Loucy (cell line): Measurements from ENCODE around the gene AMFR.

ENCODE experiments used
- EZH2phosphoT487 ChIP-seq: fragments of 200-600 bp; IDR thresholded peaks from 2 replicates; pipeline ENCODE4 v1.6.1; 2018; ENCODE audit warnings: antibody characterized with exemption, mild to moderate bottlenecking, moderate library complexity, borderline replicate concordance
- TF ChIP-seq, protein P1 (sequence below): fragments of 200-600 bp; sonication (generic); conservative IDR thresholded peaks from 2 replicates; pipeline ENCODE4 v1.5.1; 2014; ENCODE audit warnings: mild to moderate bottlenecking, antibody characterized with exemption, low read length

GRCh38 chr16:56320811-56321558 lies 104.4 kb downstream of the AMFR start:
- TF ChIP-seq, protein P1, sequence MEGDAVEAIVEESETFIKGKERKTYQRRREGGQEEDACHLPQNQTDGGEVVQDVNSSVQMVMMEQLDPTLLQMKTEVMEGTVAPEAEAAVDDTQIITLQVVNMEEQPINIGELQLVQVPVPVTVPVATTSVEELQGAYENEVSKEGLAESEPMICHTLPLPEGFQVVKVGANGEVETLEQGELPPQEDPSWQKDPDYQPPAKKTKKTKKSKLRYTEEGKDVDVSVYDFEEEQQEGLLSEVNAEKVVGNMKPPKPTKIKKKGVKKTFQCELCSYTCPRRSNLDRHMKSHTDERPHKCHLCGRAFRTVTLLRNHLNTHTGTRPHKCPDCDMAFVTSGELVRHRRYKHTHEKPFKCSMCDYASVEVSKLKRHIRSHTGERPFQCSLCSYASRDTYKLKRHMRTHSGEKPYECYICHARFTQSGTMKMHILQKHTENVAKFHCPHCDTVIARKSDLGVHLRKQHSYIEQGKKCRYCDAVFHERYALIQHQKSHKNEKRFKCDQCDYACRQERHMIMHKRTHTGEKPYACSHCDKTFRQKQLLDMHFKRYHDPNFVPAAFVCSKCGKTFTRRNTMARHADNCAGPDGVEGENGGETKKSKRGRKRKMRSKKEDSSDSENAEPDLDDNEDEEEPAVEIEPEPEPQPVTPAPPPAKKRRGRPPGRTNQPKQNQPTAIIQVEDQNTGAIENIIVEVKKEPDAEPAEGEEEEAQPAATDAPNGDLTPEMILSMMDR: peak; percentile 22; the same call in 1 of the 2 replicates
- no peak for TF ChIP-seq EZH2phosphoT487
